GM18520 (cell line): ENCODE results near the gene SLC31A1.
"Not testable (repeated sequence)": the region's sequence is repeated elsewhere in the genome, so short reads cannot be mapped to it uniquely, and the experiment has no call there.

Experiments used
- ATAC-seq: cut with Tn5 transposase; IDR thresholded peaks from one replicate; pipeline ENCODE4 v1.9.1; 2021; ENCODE audit not compliant: unreplicated experiment

SLC31A1 gene

DNA sequence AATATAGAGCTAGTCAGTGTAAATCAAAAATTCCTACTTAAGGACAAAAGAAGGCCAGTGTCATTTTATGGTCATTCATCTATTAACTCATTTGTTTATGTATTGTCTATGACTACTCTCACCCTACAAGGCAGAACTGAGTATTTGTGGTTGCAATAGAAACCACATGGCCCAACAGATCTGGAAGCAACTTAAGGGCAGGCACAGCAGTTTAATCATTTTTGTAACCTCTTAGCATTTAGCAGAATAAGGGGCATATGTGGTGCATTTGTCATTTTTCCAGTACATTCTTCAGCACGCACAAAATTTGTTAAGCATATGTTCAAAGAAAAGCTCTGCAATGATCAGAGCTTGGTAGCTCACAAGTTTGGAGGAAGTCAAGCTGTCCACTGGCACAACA lies 1.4 kb upstream of the SLC31A1 start:
- peak; percentile 60 for ATAC-seq

DNA sequence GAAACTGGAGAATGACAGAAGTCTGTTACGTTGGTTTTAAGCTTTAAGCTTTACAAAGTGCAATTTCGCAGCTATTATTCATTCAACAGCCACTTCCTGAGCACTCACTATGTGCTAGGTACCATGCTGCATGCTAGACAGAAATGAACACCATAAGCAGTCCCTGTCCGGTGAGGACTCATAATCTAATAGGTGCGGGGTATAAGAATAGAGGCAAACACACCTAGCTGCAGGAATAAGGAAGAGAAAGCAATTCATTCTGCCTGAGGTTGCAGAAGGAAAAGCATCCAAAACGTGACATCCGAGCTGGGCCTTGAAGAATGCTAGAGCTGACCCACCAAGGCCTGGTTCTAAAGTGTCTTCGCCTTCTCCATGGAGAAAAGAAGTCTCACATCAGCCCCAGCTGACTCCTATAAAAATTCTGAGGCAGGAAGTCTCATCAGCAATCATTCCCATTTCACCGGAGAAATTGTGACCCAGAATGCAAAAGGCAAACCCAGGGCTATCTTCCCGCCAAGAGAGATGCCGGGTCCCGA lies 809 bp upstream of the SLC31A1 start:
- no peak for ATAC-seq

DNA sequence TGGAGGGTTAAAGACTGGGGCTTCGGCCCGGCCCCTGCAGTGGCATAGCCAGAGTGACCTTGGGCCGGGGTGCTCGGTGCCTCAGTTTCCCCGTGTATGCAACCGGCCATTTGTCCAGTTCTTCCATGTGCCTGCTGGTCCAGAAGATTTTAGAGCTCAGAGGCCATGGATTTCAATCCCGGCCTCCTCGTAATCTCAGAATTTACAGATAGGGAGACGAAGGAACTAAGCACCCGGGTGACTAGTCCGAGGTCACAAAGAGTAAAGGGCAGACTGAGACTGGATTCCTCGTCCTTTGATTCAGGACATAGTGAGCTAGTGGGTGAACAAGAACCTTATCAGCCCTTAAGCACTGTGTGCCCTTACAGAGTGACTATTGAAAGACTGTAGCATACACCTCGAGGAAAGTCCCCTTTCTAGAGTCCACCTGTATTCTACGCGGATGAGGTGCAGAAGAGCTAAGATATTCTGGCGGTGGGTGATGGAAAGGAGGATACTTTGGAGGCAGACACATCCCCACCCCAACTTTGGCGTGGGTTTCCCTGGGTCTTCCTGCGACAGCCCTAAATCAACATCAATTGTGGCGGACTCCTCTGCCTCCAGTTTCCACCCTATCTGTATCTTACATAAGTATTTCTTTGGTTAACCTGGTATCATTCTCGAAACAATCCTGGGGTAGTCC lies 597 bp downstream of the SLC31A1 start:
- no peak for ATAC-seq

DNA sequence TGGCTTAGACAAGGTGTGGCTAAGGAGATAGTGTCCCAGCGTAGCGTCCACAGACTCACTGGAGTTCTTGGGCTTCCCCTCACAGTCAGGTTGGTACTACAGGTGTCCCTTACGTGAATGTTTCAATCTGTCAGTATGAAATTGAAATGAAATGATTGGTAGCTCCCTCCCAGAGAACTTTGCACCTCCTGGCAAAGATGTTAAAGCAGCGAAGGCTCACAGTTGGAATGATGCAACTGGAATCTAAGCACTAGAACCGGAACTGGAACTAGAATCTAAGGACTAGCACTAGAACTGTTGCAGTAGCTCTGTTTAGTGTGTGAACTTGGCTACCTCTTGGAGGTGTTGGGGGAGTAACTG lies 1.1 kb downstream of the SLC31A1 start:
- no peak for ATAC-seq

DNA sequence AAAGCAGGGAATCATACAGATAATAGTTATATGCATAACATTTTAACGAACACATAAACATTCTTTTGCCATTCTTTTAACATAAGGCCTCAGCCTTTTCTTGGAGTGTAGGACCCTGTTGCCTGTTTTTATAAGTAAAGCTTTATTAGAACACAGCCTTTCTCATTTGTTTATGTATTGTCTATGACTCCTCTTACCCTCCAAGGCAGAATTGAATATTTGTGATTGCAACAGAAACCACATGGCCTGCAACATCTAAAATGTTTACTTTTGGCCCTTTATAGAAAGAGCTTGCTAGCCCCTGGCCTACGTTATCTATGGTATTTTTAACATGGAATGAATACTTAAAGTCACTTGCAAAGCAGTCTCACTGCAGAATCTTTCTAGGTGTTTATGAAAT lies 2.6 kb downstream of the SLC31A1 start:
- no peak for ATAC-seq

DNA sequence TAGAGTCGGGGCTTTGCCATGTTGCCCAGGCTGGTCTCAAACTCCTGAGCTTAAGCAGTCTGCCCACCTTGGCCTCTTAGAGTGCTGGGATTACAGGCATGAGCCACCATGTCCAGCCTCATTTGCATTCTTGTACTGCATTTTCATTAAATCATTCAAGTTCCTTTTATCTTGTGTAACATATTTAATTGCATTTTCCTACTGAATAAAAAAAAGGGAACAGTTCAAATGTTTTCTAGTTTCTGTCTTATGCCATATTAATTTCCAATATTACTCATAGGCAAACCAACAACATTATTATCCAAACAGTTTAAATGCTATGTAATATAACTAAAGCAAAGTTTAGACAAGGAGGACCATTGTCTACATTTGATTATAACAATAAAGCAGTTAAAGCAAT lies 6.1 kb downstream of the SLC31A1 start:
- ATAC-seq = no peak

DNA sequence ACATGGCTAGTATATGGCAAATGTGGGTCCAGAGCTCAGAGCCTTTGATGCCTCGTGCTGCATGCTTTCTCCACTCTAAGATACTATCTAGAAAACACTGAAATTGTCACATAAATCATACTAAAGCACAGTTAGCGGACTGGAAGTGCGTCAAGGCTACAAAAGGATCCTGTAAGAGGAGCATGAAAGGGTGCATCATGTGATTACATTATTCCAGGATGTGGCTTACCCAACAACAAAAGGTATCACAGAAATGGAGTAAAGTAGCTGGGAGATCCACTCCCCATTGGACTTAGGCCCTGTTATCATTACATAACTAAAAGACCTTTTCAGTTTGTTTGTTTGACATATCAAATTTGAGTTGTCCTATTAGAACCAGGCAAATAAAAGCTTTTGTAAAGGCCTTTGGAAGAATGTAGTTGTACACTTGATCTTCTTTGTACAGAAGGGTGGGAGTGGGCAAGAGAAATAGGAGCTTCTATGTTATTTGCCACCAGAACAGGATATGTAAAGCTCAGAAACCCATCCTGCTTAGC lies 6.9 kb downstream of the SLC31A1 start:
- ATAC-seq = no peak

DNA sequence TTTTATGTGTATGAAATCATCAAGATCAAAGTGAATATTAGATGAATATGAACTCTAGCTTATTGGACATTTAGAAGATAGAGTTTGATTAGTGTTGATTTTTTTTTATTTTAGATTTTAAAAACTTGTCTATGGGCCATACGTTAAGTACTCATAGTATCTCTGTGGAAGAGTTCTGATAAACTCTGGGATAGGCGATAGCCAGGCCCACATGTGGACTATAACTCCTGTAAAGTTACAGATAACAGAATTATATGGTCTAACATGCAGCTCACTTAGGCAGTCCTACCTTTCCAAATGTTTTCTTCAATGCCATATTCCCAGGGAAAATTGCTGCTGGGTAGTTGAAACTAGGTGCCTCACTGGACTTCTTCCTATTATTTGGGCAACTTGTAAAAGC lies 10.4 kb downstream of the SLC31A1 start:
- ATAC-seq = no peak

DNA sequence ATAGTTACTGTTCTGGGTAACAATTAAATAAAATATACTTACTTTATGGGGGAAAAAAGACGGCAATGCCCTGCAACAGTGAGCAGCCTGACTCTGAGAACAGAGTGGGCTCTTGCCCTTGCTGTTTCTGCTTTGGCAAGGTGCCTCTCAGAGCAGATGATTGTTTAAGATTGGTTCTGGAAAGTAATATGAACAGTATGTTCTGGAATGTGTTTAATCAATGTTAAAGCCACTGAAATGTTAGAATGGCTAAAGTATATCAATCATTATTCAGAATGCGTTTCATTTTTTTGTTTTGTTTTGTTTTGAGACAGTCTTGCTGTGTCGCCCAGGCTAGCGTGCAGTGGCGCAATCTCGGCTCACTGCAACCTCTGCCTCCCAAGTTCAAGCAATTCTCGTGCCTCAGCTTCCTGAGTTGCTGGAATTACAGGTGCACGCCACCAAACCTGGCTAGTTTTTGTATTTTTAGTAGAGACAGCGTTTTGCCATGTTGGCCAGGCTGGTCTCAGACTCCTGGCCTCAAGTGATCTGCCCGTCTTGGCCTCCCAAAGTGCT lies 14.4 kb downstream of the SLC31A1 start:
- ATAC-seq = not testable (repeated sequence)

DNA sequence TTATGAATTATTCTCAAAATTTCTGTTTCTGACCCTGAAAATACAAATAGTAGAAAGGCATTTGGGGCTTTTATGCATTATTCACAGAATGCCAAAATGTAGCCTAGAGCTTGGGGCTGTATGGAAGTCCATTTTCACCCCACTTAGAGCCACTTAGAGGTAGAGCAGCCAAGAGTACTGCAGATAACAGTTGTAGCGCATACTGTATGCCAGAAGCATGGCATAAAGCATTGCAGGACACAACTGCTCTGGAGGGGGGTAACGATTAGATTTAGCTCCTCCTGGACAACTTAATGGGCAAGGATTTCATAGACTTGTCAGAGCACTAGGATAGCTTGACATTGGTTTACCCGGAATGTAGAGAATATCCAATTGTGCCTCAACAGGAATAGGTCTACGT lies 15.7 kb downstream of the SLC31A1 start:
- no peak for ATAC-seq

DNA sequence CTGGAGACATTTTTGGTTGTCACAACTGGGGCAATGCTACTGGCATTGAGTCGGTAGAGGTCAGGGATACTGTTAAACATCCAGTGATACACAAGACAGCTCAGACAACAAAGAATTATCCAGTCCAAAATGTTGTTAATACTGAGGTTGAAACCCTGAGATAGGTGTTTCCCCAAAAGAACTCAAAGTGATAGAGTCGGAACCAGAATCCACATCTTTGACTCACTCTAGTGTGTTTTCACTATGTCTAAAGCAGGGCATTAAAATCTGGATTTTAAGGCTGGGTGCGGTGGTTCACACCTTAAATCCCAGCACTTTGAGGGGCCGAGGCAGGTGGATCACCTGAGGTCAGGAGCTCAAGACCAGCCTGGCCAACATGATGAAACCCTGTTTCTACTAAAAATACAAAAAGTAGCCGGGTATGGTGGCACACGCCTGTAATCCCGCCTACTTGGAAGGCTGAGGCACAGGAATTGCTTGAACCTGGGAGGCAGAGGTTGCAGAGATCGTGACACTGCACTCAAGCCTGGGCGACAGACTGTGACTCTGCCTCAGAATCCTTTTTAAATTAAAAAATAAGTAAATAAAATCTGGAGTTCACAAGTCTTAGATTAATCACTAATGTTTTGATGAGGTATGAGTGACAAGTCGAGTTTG lies 17.0 kb downstream of the SLC31A1 start:
- no peak for ATAC-seq

DNA sequence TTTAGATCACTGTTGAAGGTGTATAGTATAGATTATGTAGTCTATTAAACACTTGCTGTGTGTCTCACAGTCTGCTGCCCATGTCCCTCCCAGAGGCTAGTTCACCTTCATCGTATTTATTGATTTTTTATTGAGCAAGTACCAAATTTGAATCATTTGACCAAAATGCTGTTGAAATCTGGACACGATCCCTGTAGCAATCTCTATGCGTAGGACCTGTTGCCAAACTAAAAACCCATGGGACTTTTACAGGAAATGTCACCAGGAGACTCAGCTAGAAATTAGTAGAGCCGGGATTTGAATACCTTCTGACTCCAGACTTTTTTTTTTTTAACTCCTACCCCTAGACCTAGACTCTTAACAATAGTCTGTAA lies 17.5 kb downstream of the SLC31A1 start:
- ATAC-seq = no peak

DNA sequence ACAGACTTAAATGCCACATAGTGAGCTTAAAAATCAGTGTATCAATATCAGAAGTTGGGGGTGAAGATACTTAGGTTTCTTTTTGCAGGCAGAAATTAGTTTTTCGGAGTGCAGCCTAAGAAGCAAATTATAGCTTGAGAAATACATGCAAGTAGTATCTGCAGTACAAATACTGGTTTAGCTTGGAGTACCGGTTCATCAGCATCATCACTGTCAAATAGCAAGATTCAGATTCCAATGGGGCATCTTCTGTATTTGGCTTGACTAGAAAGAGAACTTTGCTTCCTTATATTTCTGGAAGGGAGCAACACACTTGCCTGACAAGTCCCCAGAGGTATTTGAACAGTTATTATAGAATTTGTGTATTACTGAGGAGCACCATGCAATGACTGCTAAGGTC lies 19.8 kb downstream of the SLC31A1 start:
- no peak for ATAC-seq

DNA sequence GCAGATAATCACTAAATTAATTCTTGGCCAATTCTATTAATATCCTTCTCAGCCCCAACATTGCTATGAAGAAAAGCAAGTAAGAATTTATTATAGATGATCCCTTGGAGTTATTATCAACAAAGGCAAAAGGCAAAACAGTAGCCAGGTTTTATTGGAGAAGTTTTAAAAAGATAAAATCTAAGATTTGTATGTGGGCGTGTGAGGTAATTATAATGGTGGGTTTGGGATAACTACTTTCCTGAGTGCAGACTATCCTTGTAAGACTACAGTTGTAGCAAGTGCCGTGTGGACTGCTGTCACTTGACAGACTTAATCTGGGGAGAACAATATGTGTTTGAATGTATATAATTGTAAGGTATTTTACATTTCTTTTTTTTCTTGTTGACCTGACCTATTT lies 23.2 kb downstream of the SLC31A1 start:
- ATAC-seq = no peak

DNA sequence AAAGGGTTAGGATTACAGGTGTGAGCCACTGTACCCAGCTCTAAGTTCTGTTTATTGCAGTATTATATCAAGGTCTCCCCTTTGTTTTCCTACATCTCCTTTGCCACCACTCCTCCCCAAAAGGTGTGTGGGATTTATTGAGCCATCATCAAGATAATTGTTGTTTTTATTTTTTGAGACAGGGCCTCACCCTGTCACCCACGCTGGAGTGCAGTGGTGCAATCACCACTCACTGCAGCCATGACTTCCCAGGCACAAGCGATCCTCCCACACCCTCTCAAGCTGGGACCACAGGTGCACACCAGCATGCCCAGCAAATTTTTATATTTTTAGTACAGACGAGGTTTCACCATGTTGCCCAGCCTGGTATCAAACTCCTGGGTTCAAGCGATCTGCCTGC lies 24.6 kb downstream of the SLC31A1 start:
- ATAC-seq = no peak

DNA sequence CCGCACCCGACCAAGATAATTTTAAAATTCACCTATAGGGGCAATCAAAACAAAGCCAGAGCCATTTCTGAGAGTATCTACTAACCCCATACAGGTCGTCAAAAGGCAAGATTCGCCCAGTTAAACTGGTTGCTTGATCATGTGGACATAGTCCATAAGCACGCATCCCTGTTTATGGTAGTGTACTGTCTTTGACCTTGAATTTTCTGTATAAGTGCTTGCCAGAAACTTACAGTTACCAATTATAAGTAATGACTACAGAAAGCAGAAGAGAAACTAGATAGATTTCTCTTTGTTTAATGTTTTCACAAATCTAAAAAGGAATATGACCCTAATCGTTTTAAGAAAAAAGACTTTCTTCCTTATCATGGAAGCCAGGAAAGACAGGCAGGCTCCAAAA lies 25.6 kb downstream of the SLC31A1 start:
- no peak for ATAC-seq

DNA sequence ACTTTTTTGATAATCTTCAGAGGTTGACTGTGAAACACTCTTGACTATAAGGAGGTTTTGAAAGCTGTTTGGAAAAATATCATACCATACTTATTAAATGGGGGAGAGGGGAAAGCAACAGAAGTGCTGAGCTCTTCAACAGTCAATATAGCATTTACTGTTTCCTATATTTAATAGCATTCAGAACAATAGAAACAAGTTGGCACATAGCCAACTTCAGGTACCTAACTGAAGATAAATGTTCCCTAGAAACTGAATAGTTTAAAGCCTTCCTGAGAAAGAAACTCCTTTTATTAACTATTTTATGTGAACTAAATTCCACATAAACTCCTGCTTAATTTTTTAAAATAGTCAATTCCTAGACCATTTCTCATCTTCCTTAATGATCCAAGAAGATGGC lies 26.3 kb downstream of the SLC31A1 start:
- no peak for ATAC-seq

DNA sequence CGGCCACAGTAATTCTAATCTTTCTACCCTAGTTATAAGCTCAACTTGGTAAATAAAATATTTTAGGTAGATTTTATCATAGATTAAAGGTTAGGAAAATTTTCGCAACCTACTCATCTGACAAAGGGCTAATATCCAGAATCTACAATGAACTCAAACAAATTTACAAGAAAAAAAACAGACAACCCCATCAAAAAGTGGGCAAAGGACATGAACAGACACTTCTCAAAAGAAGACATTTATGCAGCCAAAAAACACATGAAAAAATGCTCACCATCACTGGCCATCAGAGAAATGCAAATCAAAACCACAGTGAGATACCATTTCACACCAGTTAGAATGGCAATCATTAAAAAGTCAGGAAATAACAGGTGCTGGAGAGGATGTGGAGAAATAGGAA lies 28.3 kb downstream of the SLC31A1 start:
- ATAC-seq = not testable (repeated sequence)

DNA sequence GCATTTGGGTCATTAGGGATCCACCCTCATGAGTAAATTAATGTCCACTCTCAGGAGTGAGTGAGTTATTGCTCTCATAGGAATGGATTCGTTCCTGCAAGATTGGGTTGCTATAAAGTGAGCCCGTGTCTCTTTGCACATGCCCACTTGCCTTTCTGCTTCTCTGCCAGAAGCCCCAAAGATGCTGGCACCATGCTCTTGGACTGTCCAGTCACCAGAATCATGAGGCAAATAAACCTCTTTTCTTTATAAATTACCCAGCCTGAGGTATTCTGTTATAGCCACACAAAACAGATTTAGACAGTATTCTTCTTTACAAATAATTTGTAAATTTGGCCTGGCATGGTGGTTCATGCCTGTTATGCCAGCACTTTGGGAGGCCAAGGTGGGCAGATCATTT lies 29.5 kb downstream of the SLC31A1 start:
- ATAC-seq = no peak

DNA sequence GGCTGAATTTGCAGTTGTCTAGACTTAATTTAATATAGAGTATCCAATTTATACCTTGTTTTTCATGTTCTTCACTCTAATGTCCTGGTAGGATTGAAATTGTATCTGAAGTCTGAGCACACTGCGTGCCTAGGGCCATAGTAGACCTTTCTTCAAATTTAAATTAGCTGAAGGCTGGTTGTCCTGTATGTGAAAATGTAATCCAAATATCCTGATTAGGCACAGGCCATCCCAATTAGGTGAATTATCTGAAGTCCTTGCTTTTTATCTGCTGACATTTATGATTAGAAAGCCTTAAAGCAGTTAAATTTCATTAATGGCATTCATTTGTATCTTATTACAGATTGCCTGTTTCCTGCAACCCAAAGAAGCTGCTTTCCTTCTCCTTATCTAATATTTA lies 33.6 kb downstream of the SLC31A1 start:
- ATAC-seq = no peak

DNA sequence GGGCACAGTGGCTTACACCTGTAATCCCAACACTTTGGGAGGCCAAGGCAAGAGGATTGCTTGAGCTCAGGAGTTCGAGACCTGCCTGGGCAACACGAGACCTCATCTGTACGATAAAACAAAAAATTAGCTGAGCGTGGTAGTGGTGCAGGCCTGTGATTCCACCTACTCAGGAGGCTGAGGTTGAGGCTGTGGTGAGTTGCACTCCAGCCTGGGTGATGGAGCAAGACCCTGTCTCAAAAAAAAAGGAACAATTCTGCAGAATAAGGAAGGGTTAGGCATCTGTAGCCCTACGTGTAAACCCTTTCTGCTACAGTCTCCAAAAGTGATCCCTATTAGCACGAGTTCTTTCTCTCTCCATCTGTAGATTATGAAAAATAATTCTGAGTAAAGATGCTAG lies 34.1 kb downstream of the SLC31A1 start:
- no peak for ATAC-seq

DNA sequence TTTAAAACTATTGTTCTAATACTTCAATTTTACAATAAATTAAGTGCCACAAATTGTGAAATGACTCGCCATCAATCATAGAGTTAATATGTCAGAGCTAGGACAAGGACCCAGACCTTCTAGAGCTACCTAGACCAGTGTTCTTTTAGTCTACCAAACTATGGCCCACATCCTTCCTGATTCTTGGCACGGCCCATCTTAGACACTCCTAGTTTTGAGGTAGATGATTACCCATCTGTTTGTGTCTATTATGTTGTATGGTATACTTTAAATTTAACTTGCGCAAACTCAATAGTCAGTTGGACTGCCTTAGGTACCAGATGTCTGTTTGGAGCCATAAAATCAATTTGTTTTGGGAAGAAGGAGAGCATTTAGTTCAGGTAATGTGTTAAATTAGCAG lies 36.5 kb downstream of the SLC31A1 start:
- ATAC-seq = no peak
